Limb (tissue), 2 donors: Measurements from ENCODE around the gene HGS.

ENCODE experiments used
- DNase-seq, 2 donors: peaks; one replicate each; pipeline ENCODE4 v3.0.0-alpha.2; 2016; ENCODE audit errors: extremely low spot score in 2 of 2

Gene HGS

GRCh38 chr17:81740395-81740961 is 56.7 kb downstream of the HGS start:
- peak in 1 of 2 donors; percentile 24 for DNase-seq

DNA sequence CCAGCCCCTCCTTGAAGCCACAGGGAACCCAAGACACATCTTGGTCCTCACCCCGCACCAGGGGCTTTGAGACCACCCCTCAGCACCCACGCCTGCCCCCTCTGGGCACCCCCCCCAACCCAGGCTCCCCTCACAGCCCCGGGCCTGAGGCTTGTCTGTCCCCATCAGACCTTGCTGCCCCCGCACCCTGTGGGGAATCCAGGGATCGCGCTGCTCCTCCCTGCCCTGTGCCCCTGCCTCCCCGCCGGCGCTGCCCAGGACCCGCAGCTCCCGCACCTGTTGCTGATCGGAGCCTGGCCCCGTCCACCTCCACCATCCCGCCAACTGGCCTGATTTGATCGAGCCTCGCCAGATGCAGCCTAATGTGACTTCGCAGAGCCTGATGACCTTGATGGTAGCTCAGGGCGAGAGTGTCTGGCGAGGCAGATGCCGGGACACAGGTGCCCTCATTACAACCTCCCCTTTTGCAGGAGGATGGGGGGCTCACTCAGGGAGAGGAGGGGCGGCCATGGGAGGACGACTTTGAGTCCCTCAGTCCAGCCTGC is 57.3 kb downstream of the HGS start:
- peak in 1 of 2 donors; percentile 29 for DNase-seq

GRCh38 chr17:81741594-81742452 is 58.0 kb downstream of the HGS start:
- DNase-seq, result peak in 1 of 2 donors; percentile 39
